Right ventricle myocardium inferior (tissue), 1 donor: ENCODE data around the gene CPVL. TPM values are rescaled to one million over a fixed set of nuclear protein-coding genes. Genes with fewer than 3 reads are reported as not detected.

ENCODE experiments used
- ATAC-seq: fragments of 200-7000 bp; cut with Tn5 transposase; one replicate; pipeline ENCODE4 v1.9.1; 2020; ENCODE audit warnings: mild to moderate bottlenecking, moderate library complexity
- DNase-seq: peaks from one replicate; pipeline ENCODE4 v3.0.0; 2021; ENCODE audit errors: missing footprints
- intact Hi-C: fragments of 100-400 bp; cut with DNase I; formaldehyde crosslinking; loops from one replicate; pipeline ENCODE4 v1.11.0; 2022
- total RNA-seq: library from RNA; stranded (reverse); fragmentation: NEBNext Ultra II Directional; extraction: Animal tissue kit (Norgen Biotek cat#: 25700); gene quantifications from one replicate; pipeline ENCODE4 v1.2.1, GENCODE V29; 2021
- donor health status: DM: no; HTN: yes; CAD: no; lungs with severe emphysema.

CPVL gene
- total RNA-seq, 1 donor from 2014 or later: 50.6 TPM

DNA sequence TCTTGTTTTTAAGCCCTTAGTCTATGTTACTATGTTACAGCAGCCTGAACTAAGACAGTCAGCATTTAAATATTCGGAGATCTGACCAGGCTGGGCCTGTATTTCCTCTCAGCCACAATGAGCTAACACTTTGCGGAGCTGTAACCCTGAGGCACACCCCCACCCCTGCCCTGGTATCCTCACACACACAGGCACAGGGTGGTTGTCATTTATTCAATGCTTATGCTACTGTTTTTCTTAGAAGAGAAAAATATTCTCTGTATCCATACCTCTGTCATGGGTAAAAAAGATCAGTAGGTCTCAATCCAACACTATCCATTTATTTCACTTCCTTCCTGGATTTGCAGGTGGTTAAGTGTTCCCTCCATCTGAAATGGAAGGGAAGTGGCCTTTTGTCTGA, 107.9 kb downstream of the CPVL start:
- intact Hi-C loops: loop anchor here (5.0 kb wide), 1 partner anchor 81 kb away; the partner anchor contains the start of gene TRIL
- no peak for ATAC-seq
- no peak for DNase-seq

GRCh38 chr7:29035044-29035740, 111.1 kb downstream of the CPVL start:
- ATAC-seq (no peak), DNase-seq (no peak)
- intact Hi-C loops: loop anchor here (5.0 kb wide), 1 partner anchor 78 kb away; the partner anchor contains the start of gene TRIL

DNA sequence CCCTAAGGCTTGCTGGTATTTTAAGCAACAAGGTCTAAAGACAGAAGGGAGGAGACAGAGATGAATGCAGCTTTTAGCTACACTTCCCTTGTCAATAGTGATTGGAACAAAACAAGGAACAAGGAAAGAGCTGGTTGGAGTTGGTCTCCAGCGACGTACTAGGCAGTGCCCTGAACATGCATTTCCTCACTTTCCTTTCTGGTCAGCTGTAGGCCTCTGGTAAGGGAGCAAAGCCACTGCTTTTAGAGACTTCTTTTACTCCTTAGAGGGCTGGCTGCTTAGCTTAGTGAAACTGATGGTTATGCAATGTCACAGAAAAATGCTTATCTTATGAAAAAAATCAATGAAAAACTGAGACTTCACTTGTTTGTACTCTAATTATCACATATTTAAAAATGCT, 112.8 kb downstream of the CPVL start:
- DNase-seq (no peak), ATAC-seq (peak; percentile 83)
- intact Hi-C loops: no loop called here

GRCh38 chr7:29032146-29032545, 114.2 kb downstream of the CPVL start:
- ATAC-seq (no peak), DNase-seq (no peak)
- intact Hi-C loops: no loop called here

DNA sequence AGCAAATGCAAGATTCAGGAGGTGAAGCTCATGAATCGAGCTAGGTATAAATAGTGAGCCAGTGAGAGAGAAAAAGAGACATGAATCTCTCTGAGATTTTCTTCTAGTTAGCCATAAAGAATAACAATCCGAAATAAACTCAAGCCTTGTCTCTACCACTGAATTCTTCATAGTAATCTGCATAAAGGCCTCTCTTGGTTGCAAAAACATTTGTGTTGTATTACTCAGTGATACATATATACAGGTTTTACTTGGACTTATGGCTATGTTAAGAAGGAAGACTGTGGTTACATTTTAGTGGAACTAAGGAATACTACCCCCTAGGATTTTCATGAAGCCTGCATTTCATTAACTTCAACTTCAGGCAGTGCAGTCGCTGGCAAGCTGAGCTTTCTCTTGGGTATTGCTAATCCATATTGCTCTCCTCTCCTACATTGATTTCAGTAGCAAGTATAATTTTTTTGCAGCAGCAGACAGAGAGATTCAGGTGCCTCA, 115.5 kb downstream of the CPVL start:
- intact Hi-C loops: no loop called here
- ATAC-seq (no peak), DNase-seq (no peak)

DNA sequence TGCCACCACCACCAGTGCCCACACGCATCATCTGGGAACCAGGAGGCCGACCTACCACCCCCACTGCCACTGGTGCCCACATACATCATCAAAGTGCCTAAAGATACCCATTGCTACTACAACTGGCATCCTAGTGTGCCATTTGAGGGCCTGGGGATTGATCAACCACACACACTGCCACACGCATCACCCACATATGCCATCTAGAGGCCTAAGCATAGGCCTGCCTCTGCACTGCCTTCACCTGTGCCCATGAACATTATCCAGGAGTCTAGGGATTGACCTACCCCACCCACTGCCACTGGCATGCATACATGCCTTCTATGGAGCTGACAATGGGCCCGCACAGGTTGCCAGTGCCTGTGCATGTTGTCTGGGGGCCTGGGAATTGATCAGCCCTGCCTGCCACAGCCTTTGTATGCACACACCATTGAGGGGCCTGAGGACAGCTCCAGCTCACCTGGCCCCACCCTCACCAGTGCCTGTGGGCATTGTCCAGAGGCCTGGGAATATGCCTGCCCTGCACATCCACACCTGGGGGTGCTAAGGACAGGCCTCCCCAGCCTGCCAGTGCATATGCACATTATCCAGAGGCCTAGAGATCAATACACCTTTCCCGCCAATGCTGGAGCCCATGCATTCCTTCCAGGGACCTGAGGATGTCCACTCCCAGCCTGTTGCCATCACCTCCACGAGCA, 123.9 kb downstream of the CPVL start:
- no peak for DNase-seq
- no peak for ATAC-seq
- intact Hi-C loops: no loop called here

GRCh38 chr7:29019896-29020295, 126.4 kb downstream of the CPVL start:
- ATAC-seq (peak; percentile 47), DNase-seq (no peak)
- intact Hi-C loops: loop anchor here (5.0 kb wide), 1 partner anchor 63 kb away; the partner anchor contains the start of gene TRIL

DNA sequence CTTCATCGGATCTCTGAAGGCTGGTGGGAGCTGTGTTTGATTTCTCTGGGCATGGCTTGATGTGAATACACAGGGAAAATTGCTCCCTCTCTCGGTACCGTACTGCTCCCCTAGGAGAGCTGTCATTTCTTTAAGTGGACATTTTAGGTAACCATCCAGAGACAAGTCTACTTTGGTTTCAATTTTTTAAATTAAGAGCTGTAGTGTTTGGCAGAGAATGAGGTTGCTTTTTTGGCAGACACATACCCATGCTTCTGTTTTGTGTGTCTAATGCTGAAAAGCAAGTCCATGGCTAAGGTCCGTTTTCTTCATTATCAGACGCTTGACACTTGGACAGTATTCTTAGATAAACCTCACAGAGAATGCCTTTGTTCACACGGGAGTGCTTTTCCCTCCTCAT, 127.0 kb downstream of the CPVL start:
- intact Hi-C loops: loop anchor here (5.0 kb wide), 1 partner anchor 62 kb away; the partner anchor contains the start of gene TRIL
- DNase-seq (no peak), ATAC-seq (peak; percentile 67)

DNA sequence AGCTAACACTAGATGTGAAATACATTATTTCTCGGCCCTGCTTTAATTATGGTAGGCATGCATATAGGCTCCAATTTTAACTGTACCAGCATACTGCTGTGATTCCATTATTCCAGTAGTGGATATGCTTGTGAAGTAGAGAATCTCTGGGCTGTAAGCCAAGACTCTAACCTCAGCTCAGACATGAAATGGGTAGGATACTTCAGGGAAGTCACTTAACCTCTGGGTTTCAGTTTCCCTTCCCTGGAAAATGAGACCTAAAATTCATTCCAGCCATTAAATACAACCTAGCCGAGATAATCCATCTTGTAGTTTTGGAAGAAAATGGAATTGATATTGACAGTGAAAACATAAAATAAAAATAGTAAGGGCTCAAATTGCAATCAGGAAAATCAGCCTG, 128.6 kb downstream of the CPVL start:
- no peak for DNase-seq
- peak; percentile 24 for ATAC-seq
- intact Hi-C loops: loop anchor here (5.0 kb wide), 1 partner anchor 60 kb away; the partner anchor contains the start of gene TRIL

GRCh38 chr7:29014725-29015124, 131.6 kb downstream of the CPVL start:
- ATAC-seq: no peak
- no peak for DNase-seq
- intact Hi-C loops: loop anchor here (5.0 kb wide), 1 partner anchor 57 kb away; the partner anchor contains the start of gene TRIL

- DNase-seq: no peak
Measured at GRCh38 chr7:29013931-29014330, 132.4 kb downstream of the CPVL start.

GRCh38 chr7:29013082-29013695, 133.1 kb downstream of the CPVL start:
- DNase-seq (no peak), ATAC-seq (peak; percentile 63)
- intact Hi-C loops: no loop called here

More at GRCh38 chr7:29013931-29014330, 132.4 kb downstream of the CPVL start:
- intact Hi-C loops: no loop called here
- no peak for ATAC-seq

- DNase-seq (no peak), ATAC-seq (no peak)
- intact Hi-C loops: no loop called here
Measured at GRCh38 chr7:29009947-29010346, 136.4 kb downstream of the CPVL start.

DNA sequence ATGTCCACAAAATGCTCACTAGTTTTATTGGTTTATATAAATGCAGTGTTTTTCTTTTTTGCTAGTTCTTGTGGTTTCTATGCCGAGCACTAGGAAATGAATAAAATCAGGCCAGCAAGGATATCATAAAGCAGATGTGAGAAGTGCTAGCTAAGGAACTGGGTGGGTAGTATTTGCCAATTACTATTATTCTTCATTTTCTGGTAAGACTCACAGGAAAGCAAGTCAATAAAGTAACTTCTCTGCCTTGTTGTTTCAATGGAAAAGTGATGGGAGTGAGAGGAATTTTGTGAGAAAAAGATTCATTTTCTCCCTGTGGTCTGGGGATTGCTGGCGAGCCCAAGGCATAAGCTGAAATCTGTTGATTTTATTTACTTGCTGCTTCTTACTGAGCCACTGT, 137.7 kb downstream of the CPVL start:
- intact Hi-C loops: no loop called here
- ATAC-seq (no peak), DNase-seq (no peak)

DNA sequence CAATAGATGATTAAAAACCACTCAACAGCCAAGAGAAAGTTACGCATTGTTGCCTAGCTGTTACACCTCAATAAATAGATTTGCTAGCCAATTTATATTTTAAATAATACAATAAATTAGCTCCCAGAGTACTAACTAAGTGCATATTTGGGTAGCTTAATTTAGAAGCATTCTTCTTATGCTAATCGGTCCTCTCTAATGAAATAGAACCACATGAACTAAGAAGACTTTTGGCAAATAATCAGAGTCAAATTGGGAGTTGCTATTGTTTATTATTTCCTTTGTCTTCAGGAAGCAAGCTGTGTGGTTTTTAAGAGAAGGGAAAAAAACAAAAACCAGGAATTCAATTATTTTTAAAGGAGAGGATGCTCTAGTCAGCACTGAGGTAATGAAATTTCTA, 139.2 kb downstream of the CPVL start:
- intact Hi-C loops: no loop called here
- DNase-seq (no peak), ATAC-seq (no peak)

DNA sequence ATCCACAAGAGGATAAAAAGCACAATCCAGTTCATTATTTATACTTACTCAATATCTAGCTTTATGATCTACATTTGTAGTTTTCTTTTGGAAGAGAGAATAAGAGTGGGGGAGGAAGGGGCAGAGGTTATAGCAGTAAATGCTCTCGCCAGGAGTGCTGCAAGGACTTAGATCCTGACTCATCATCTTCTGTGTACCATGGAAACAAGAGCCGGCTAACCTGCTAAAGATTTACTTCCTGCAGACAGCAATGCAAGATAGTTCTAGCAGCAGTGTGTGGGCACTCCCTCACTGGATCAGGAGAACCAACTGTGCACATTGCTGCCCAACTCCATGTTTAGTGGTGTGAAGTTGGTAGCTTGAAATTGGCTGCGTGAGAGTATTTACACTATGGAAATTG, 140.5 kb downstream of the CPVL start:
- DNase-seq (no peak), ATAC-seq (no peak)
- intact Hi-C loops: no loop called here

GRCh38 chr7:29005406-29005805, 140.9 kb downstream of the CPVL start:
- no peak for DNase-seq
- intact Hi-C loops: no loop called here
- ATAC-seq: no peak

GRCh38 chr7:29003703-29004102, 142.6 kb downstream of the CPVL start:
- DNase-seq (no peak), ATAC-seq (no peak)
- intact Hi-C loops: no loop called here

DNA sequence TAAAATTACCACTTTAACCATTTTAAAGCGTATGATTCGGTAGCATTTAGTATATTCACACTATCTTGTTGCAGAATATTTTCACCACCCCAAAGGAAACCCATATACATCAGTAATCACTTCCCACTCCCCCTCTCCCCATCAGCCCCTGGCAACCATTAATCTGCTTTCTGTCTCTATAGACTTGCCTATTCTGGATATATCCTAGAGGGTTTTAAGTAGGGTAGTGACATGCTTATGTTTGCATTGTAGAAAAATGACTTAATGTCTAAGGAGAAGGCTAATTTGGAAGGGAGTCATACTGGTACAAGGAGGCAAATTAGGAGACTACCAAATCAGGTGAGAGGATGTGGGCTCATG, 145.6 kb downstream of the CPVL start:
- intact Hi-C loops: no loop called here
- DNase-seq (no peak), ATAC-seq (no peak)
